DOHH2 (cell line): ENCODE measurements around the gene KRTAP5-7.

Experiments
- H3F3A ChIP-seq: fragments of 200-600 bp; sonication (generic), shearing (Covaris generic); 2 replicates; pipeline ENCODE4 v1.6.0; 2016; ENCODE audit warnings: antibody characterized with exemption, mild to moderate bottlenecking; ENCODE audit not compliant: control insufficient read depth, insufficient read depth
- H3K27ac ChIP-seq: fragments of 200-600 bp; sonication (generic); 2 replicates; pipeline ENCODE4 v1.5.1; 2014; ENCODE audit warnings: low read depth, mild to moderate bottlenecking, low read length, moderate library complexity
- H3K27me3 ChIP-seq: fragments of 200-600 bp; sonication (generic); 2 replicates; pipeline ENCODE4 v1.6.1; 2014; ENCODE audit warnings: mild to moderate bottlenecking, low read length, mixed read lengths; ENCODE audit not compliant: control insufficient read depth
- H3K36me3 ChIP-seq: fragments of 200-600 bp; sonication (generic); 2 replicates; pipeline ENCODE4 v1.6.1; 2014; ENCODE audit warnings: mild to moderate bottlenecking, low read length, moderate library complexity, mixed read lengths; ENCODE audit not compliant: control insufficient read depth
- H3K4me1 ChIP-seq: fragments of 200-600 bp; sonication (generic); 2 replicates; pipeline ENCODE4 v1.6.1; 2014; ENCODE audit warnings: mild to moderate bottlenecking, low read length, mixed read lengths; ENCODE audit not compliant: control insufficient read depth
- H3K4me2 ChIP-seq: fragments of 200-600 bp; sonication (generic); 2 replicates; pipeline ENCODE4 v1.6.0; 2014; ENCODE audit warnings: mild to moderate bottlenecking, low read length, moderate library complexity
- H3K4me3 ChIP-seq: fragments of 200-600 bp; sonication (generic); 2 replicates; pipeline ENCODE4 v1.5.1; 2014; ENCODE audit warnings: mild to moderate bottlenecking, low read length, mixed read lengths
- H3K79me2 ChIP-seq: fragments of 200-600 bp; sonication (generic); 2 replicates; pipeline ENCODE4 v1.6.1; 2014; ENCODE audit warnings: mild to moderate bottlenecking, low read length, mixed read lengths; ENCODE audit not compliant: control insufficient read depth
- H3K9me2 ChIP-seq: fragments of 200-600 bp; sonication (generic); replicated peaks from 2 replicates; pipeline ENCODE4 v1.6.1; 2014; ENCODE audit warnings: mild to moderate bottlenecking, low read length, mixed read lengths; ENCODE audit not compliant: control insufficient read depth
- H3K9me3 ChIP-seq: fragments of 200-600 bp; sonication (generic); 2 replicates; pipeline ENCODE4 v1.6.1; 2014; ENCODE audit warnings: antibody characterized with exemption, low read length, mixed read lengths; ENCODE audit not compliant: control insufficient read depth, insufficient read depth
- H4K20me1 ChIP-seq: fragments of 200-600 bp; sonication (generic); 2 replicates; pipeline ENCODE4 v1.6.0; 2014; ENCODE audit warnings: low read depth, mild to moderate bottlenecking, antibody characterized with exemption, low read length, moderate library complexity; ENCODE audit not compliant: control insufficient read depth, insufficient read depth
- EZH2phosphoT487 ChIP-seq: fragments of 200-600 bp; sonication (generic); IDR thresholded peaks from 2 replicates; pipeline ENCODE4 v1.6.1; 2017; ENCODE audit warnings: borderline replicate concordance, mild to moderate bottlenecking, antibody characterized with exemption, low read length, moderate library complexity, mixed read lengths
- TF ChIP-seq, protein P1 (sequence below): fragments of 200-600 bp; sonication (generic); IDR thresholded peaks from one replicate; pipeline ENCODE4 v1.5.1; 2014; ENCODE audit warnings: antibody characterized with exemption, mild to moderate bottlenecking, low read depth, low read length; ENCODE audit not compliant: poor library complexity, severe bottlenecking

The KRTAP5-7 gene

DNA sequence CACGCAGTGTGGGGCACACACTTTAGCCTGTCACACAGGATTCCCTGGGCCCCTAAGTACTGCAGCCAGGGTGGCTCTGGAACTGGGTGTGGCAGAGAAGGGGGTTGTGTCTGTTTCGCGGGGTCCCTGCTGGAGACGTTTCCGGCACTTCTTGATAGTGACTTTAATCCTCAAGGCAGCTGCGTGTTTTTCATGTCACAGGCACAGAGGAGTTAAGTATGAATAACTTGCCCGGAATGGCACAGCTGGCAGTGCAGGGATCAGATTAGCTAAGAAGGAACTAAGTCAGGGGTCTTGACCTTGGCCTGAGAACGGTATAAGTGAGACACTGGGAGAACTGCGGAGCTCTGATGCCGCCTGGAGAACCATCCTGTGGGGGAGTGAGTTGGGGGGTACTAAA is 7.5 kb upstream of the KRTAP5-7 start:
- Histone ChIP-seq H3K4me3 (no peak overlapping the region), H3K9me3 (no peaks in the 10 kb centered on the region; the same call in 1 of the 2 replicates), H3K9me2 (no peaks in the 10 kb centered on the region), H3K27me3 (no peaks in the 10 kb centered on the region), H3K36me3 (no peaks in the 10 kb centered on the region), H4K20me1 (no peaks in the 10 kb centered on the region), H3K4me1 (no peaks in the 10 kb centered on the region), H3K4me2 (no peak overlapping the region), H3F3A (no peaks in the 10 kb centered on the region), H3K27ac (no peak overlapping the region), H3K79me2 (no peaks in the 10 kb centered on the region)
- TF ChIP-seq EZH2phosphoT487, result no peak
- TF ChIP-seq, protein P1, sequence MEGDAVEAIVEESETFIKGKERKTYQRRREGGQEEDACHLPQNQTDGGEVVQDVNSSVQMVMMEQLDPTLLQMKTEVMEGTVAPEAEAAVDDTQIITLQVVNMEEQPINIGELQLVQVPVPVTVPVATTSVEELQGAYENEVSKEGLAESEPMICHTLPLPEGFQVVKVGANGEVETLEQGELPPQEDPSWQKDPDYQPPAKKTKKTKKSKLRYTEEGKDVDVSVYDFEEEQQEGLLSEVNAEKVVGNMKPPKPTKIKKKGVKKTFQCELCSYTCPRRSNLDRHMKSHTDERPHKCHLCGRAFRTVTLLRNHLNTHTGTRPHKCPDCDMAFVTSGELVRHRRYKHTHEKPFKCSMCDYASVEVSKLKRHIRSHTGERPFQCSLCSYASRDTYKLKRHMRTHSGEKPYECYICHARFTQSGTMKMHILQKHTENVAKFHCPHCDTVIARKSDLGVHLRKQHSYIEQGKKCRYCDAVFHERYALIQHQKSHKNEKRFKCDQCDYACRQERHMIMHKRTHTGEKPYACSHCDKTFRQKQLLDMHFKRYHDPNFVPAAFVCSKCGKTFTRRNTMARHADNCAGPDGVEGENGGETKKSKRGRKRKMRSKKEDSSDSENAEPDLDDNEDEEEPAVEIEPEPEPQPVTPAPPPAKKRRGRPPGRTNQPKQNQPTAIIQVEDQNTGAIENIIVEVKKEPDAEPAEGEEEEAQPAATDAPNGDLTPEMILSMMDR, result no peak

DNA sequence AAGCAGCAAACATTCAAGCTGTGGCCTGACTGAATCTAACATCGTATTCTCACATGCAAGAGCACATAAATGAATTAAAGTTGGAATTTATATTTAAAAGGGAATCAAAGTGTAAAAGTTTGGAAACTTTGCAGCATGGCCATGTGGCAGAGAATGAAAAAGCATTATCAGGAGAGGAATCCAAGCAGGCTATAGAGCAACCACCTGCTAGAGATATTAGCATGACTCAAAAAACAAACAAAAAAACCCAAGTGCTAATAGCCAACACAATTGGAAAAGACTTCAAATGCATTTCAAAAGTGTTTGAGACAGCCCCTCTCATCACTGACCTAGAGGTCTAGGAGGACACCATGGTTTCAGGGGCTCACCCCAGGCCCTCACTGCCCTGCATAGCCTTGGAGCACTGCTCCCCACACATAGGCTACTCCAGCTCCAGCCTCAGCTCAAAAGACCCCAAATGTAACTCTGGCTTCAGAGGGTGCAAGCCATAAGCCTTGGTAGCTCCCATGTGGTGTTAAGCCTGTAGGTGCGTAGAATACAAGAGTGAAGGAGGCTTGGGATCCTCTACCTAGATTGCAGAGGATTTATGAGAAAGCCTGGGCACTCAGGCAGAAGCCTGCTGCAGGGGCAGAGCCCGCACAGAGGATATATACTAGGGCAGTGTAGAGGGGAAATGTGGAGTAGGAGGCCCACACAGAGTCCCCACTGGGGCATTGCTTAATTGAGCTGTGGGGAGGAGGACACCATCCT is 1.7 kb upstream of the KRTAP5-7 start:
- Histone ChIP-seq H3K9me2 (no peaks in the 10 kb centered on the region), H3K27ac (no peak overlapping the region), H3K4me1 (no peaks in the 10 kb centered on the region), H3K36me3 (no peaks in the 10 kb centered on the region), H3K27me3 (no peaks in the 10 kb centered on the region), H3K9me3 (no peaks in the 10 kb centered on the region; the same call in 1 of the 2 replicates), H3F3A (no peaks in the 10 kb centered on the region), H3K4me2 (no peak overlapping the region), H4K20me1 (no peaks in the 10 kb centered on the region), H3K79me2 (no peaks in the 10 kb centered on the region), H3K4me3 (no peak overlapping the region)
- TF ChIP-seq EZH2phosphoT487, result no peak
- TF ChIP-seq, protein P1, result no peak

DNA sequence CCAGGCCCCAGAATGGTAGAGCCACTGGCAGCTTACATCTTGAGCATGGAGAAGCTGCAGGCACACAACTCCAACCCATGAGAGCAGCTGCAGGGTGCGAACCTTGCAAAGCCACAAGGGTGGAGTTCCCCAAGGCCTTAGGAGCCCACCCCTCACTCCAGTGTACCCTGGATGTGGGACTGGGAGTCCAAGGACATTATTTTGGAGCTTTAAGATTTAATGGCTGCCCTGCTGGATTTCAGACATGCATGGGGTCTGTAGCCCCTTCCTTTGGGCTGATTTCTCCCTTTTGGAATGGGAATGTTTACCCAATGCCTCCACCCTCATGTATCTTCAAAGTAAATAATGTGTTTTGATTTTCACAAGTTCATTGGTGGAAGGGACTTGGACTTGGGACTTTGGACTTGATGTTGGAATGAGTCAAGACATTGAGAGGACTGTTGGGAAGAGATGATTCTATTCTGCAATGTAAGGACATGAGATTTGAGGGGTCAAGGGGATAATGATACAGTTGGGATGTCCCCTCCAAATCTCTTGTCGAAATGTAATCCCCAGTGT is 1.1 kb upstream of the KRTAP5-7 start:
- Histone ChIP-seq H3K4me1 (no peaks in the 10 kb centered on the region), H3F3A (no peaks in the 10 kb centered on the region), H3K27ac (no peak overlapping the region), H3K4me2 (no peak overlapping the region), H3K36me3 (no peaks in the 10 kb centered on the region), H3K4me3 (no peak overlapping the region), H3K79me2 (no peaks in the 10 kb centered on the region), H3K9me2 (no peaks in the 10 kb centered on the region), H3K27me3 (no peaks in the 10 kb centered on the region), H4K20me1 (no peaks in the 10 kb centered on the region), H3K9me3 (no peaks in the 10 kb centered on the region; the same call in 1 of the 2 replicates)
- no peak for TF ChIP-seq EZH2phosphoT487
- TF ChIP-seq, protein P1, result no peak
